Measurements from ENCODE around the gene TBC1D21. TPM values are rescaled to one million over a fixed set of nuclear protein-coding genes. Genes with fewer than 3 reads are reported as not detected.

Gene TBC1D21
- total and polyA plus RNA-seq, 8 donors: not detected

GRCh38 chr15:73884159-73884558 is 10.8 kb downstream of the TBC1D21 start:
- DNase-seq: peak in 1 of 2 donors; percentile 14

GRCh38 chr15:73885954-73886700 is 12.8 kb downstream of the TBC1D21 start:
- TF ChIP-seq POLR2A (IDR thresholded peaks at IDR 0.05) (no peak), EP300 (IDR thresholded peaks at IDR 0.05) (no peak), POLR2AphosphoS5 (IDR thresholded peaks at IDR 0.05) (no peak), CTCF (IDR thresholded peaks at IDR 0.05) (no peak)

More at GRCh38 chr15:73884159-73884558, 10.8 kb downstream of the TBC1D21 start:
- WGBS, 5 donors: 59 to 79% (median 71%) methylated on average over 3 of the region's 3 CpGs
- H3K27ac ChIP-seq: no peak overlapping the region
- H3K4me1 ChIP-seq: no peaks in the 10 kb centered on the region
- no peak for TF ChIP-seq POLR2AphosphoS5 (IDR thresholded peaks at IDR 0.05)
- TF ChIP-seq EP300 (IDR thresholded peaks at IDR 0.05): no peak
- TF ChIP-seq POLR2A (IDR thresholded peaks at IDR 0.05): no peak
- TF ChIP-seq CTCF (IDR thresholded peaks at IDR 0.05): no peak
- H3K27me3 ChIP-seq: peaks cover 0 to 20% (median 0%) of the 10 kb centered on the region in 3 donors
- no peaks in the 10 kb centered on the region for H3K9me3 ChIP-seq
- intact Hi-C loops (cut with DNase I; ENCODE audit: low total_unique reads): no loop called here
- no peak overlapping the region for H3K4me3 ChIP-seq
- no peaks in the 10 kb centered on the region for H3K36me3 ChIP-seq

GRCh38 chr15:73886717-73887345 is 13.5 kb downstream of the TBC1D21 start:
- H3K4me3 ChIP-seq: no peak overlapping the region
- intact Hi-C loops (cut with DNase I; ENCODE audit: low total_unique reads): no loop called here
- H3K4me1 ChIP-seq: no peaks in the 10 kb centered on the region
- 83 to 89% (median 86%) methylated on average over 5 of the region's 5 CpGs for WGBS, 5 donors
- no peaks in the 10 kb centered on the region for H3K36me3 ChIP-seq
- DNase-seq: no peak
- peaks cover 0 to 2% (median 0%) of the 10 kb centered on the region in 4 donors for H3K9me3 ChIP-seq
- H3K27ac ChIP-seq: no peak overlapping the region
- TF ChIP-seq POLR2A (IDR thresholded peaks at IDR 0.05): no peak
- TF ChIP-seq POLR2AphosphoS5 (IDR thresholded peaks at IDR 0.05): no peak
- TF ChIP-seq EP300 (IDR thresholded peaks at IDR 0.05): no peak
- TF ChIP-seq CTCF (IDR thresholded peaks at IDR 0.05): no peak
- peaks cover 0 to 23% (median 0%) of the 10 kb centered on the region in 3 donors for H3K27me3 ChIP-seq

More at GRCh38 chr15:73885954-73886700, 12.8 kb downstream of the TBC1D21 start:
- no peaks in the 10 kb centered on the region for H3K36me3 ChIP-seq
- no peak overlapping the region for H3K4me3 ChIP-seq
- no peaks in the 10 kb centered on the region for H3K9me3 ChIP-seq
- intact Hi-C loops (cut with DNase I; ENCODE audit: low total_unique reads): no loop called here
- peak in 1 of 2 donors; percentile 2 for DNase-seq
- no peaks in the 10 kb centered on the region for H3K4me1 ChIP-seq
- WGBS, 5 donors: 81 to 91% (median 86%) methylated on average over 9 of the region's 9 CpGs
- peaks cover 0 to 25% (median 0%) of the 10 kb centered on the region in 3 donors for H3K27me3 ChIP-seq
- no peak overlapping the region for H3K27ac ChIP-seq

GRCh38 chr15:73887481-73887880 is 14.1 kb downstream of the TBC1D21 start:
- intact Hi-C loops (cut with DNase I; ENCODE audit: low total_unique reads): no loop called here
- no peak for TF ChIP-seq POLR2AphosphoS5 (IDR thresholded peaks at IDR 0.05)
- no peak for TF ChIP-seq EP300 (IDR thresholded peaks at IDR 0.05)
- no peak for TF ChIP-seq CTCF (IDR thresholded peaks at IDR 0.05)
- no peak for TF ChIP-seq POLR2A (IDR thresholded peaks at IDR 0.05)
- no peak overlapping the region for H3K27ac ChIP-seq
- no peaks in the 10 kb centered on the region for H3K36me3 ChIP-seq
- no peak for DNase-seq
- 68 to 83% (median 77%) methylated on average over 5 to 7 of the region's 7 CpGs for WGBS, 5 donors
- H3K4me1 ChIP-seq: no peaks in the 10 kb centered on the region
- peaks cover 0 to 9% (median 0%) of the 10 kb centered on the region in 4 donors for H3K9me3 ChIP-seq
- no peak overlapping the region for H3K4me3 ChIP-seq
- peaks cover 0 to 17% (median 0%) of the 10 kb centered on the region in 3 donors for H3K27me3 ChIP-seq
